MM.1S (cell line): ENCODE results near the gene CYB5RL.

ENCODE experiments used
- DNase-seq: peaks from one replicate; pipeline ENCODE4 v3.0.0-alpha.2; 2015
- H2AFZ ChIP-seq: fragments of 300-600 bp; sonication (generic); 2 replicates; pipeline ENCODE4 v1.6.0; 2016; ENCODE audit warnings: antibody characterized with exemption, low read length
- H3F3A ChIP-seq: fragments of 300-600 bp; sonication (generic); 2 replicates; pipeline ENCODE4 v1.6.1; 2016; ENCODE audit warnings: mild to moderate bottlenecking, antibody characterized with exemption, low read length, moderate library complexity, mixed read lengths; ENCODE audit not compliant: insufficient read depth
- H3K27ac ChIP-seq: fragments of 300-600 bp; sonication (generic); 2 replicates; pipeline ENCODE4 v1.5.1; 2016; ENCODE audit warnings: mild to moderate bottlenecking, low read length
- H3K27me3 ChIP-seq: fragments of 300-600 bp; sonication (generic); replicated peaks from 2 replicates; pipeline ENCODE4 v1.6.0; 2016; ENCODE audit warnings: low read length; ENCODE audit not compliant: insufficient read depth
- H3K36me3 ChIP-seq: fragments of 300-600 bp; sonication (generic); replicated peaks from 2 replicates; pipeline ENCODE4 v1.6.1; 2016; ENCODE audit warnings: mild to moderate bottlenecking, low read length, mixed read lengths; ENCODE audit not compliant: insufficient read depth
- H3K4me1 ChIP-seq: fragments of 300-600 bp; sonication (generic); 2 replicates; pipeline ENCODE4 v1.6.1; 2016; ENCODE audit warnings: low read length, mixed read lengths
- H3K4me2 ChIP-seq: fragments of 300-600 bp; sonication (generic); 2 replicates; pipeline ENCODE4 v1.6.0; 2016; ENCODE audit warnings: low read depth, low read length
- H3K4me3 ChIP-seq: fragments of 300-600 bp; sonication (generic); 2 replicates; pipeline ENCODE4 v1.5.1; 2016; ENCODE audit warnings: low read length, mixed read lengths
- H3K79me2 ChIP-seq: fragments of 300-600 bp; sonication (generic); 2 replicates; pipeline ENCODE4 v1.6.1; 2016; ENCODE audit warnings: mixed run types, low read length, mixed read lengths
- H3K9ac ChIP-seq: fragments of 300-600 bp; sonication (generic); 2 replicates; pipeline ENCODE4 v1.6.1; 2016; ENCODE audit warnings: low read length, mixed read lengths
- H3K9me2 ChIP-seq: fragments of 300-600 bp; sonication (generic); replicated peaks from 2 replicates; pipeline ENCODE4 v1.6.1; 2016; ENCODE audit warnings: mild to moderate bottlenecking, low read length, mixed read lengths; ENCODE audit not compliant: insufficient read depth
- H3K9me3 ChIP-seq: fragments of 300-600 bp; sonication (generic); replicated peaks from 2 replicates; pipeline ENCODE4 v1.6.1; 2016; ENCODE audit warnings: mild to moderate bottlenecking, low read length, mixed read lengths; ENCODE audit not compliant: insufficient read depth
- H4K20me1 ChIP-seq: fragments of 300-600 bp; sonication (generic); 2 replicates; pipeline ENCODE4 v1.6.1; 2016; ENCODE audit warnings: mild to moderate bottlenecking, low read length, moderate library complexity, mixed read lengths; ENCODE audit not compliant: insufficient read depth
- EZH2 ChIP-seq: fragments of 300-600 bp; sonication (generic); optimal IDR thresholded peaks from 2 replicates; pipeline ENCODE3; 2017; ENCODE audit warnings: low read depth, mild to moderate bottlenecking, antibody characterized with exemption, low read length, mixed read lengths
- EZH2phosphoT487 ChIP-seq: fragments of 300-600 bp; sonication (generic); IDR thresholded peaks from 2 replicates; pipeline ENCODE4 v1.6.1; 2018; ENCODE audit warnings: antibody characterized with exemption, low read length
- TF ChIP-seq, protein P1 (sequence below): fragments of 300-600 bp; sonication (generic); IDR thresholded peaks from 2 replicates; pipeline ENCODE4 v1.5.1; 2016; ENCODE audit warnings: antibody characterized with exemption, low read length, mixed read lengths

The CYB5RL gene

DNA sequence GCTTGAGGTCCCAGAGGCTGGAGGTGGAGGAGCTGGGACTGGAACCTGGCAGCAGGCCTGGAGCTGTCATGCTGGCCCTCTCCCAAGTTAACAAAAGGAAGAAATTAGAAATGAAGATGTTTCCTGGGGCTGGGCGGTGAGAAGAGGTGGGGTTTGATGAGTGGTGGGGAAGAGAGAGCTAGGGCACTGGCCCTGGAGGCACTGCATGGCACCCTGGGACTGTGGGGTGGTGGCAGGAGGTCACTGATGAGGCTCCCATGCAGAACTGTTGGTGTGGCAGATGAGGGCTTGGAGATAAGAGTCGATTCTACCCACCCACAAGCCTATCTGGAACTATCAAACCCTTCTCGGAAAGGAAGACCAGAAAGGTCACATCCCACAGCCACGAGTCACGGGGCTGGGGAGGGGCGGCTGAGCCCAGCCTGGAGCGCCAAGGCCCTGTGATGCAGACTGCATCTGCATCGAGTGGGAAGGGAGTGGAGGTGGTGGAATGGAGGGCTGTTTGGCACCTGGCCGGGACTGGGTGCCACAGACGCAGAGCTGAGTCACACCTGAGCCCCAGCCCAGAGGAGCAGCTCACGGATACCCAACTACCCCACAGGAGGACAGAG is 29.6 kb upstream of the CYB5RL start:
- H3K27ac ChIP-seq = no peak overlapping the region
- no peak for DNase-seq
- H3K9ac ChIP-seq = no peak overlapping the region

DNA sequence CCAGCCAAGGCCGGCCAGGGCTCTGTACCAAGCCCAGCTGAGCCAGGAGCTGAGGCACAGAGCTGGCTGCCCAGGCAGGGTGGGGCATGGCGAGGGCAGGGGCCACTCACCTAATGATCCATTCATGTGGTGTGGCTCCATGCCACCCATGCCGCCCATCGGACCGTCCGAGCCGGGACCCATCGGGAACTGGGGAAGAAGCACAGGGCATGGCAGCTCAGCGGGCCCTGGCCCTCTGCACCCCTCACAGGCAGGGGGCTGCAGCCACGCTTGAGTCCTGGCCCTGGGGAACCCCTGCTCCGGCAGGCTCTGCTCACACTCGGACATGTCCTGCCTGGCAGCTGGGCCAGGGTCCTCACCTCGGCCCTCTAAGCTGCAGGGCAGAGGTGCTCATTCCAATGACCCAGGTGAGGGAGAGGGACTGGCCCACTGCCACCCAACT is 28.8 kb upstream of the CYB5RL start:
- Histone ChIP-seq H3K4me2 (no peak overlapping the region), H3K4me3 (no peak overlapping the region)

More for the DNA sequence above, 29.6 kb upstream of the CYB5RL start:
- Histone ChIP-seq H3K4me2 (no peak overlapping the region), H3K9me2 (no peaks in the 10 kb centered on the region), H3K36me3 (no peaks in the 10 kb centered on the region), H3K9me3 (no peaks in the 10 kb centered on the region), H2AFZ (no peak overlapping the region), H3K79me2 (no peaks in the 10 kb centered on the region), H3K4me3 (no peak overlapping the region), H3K4me1 (no peaks in the 10 kb centered on the region), H4K20me1 (no peaks in the 10 kb centered on the region), H3K27me3 (no peaks in the 10 kb centered on the region), H3F3A (no peaks in the 10 kb centered on the region)
- no peak for TF ChIP-seq EZH2
- TF ChIP-seq, protein P1, sequence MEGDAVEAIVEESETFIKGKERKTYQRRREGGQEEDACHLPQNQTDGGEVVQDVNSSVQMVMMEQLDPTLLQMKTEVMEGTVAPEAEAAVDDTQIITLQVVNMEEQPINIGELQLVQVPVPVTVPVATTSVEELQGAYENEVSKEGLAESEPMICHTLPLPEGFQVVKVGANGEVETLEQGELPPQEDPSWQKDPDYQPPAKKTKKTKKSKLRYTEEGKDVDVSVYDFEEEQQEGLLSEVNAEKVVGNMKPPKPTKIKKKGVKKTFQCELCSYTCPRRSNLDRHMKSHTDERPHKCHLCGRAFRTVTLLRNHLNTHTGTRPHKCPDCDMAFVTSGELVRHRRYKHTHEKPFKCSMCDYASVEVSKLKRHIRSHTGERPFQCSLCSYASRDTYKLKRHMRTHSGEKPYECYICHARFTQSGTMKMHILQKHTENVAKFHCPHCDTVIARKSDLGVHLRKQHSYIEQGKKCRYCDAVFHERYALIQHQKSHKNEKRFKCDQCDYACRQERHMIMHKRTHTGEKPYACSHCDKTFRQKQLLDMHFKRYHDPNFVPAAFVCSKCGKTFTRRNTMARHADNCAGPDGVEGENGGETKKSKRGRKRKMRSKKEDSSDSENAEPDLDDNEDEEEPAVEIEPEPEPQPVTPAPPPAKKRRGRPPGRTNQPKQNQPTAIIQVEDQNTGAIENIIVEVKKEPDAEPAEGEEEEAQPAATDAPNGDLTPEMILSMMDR = no peak
- TF ChIP-seq EZH2phosphoT487 = no peak

DNA sequence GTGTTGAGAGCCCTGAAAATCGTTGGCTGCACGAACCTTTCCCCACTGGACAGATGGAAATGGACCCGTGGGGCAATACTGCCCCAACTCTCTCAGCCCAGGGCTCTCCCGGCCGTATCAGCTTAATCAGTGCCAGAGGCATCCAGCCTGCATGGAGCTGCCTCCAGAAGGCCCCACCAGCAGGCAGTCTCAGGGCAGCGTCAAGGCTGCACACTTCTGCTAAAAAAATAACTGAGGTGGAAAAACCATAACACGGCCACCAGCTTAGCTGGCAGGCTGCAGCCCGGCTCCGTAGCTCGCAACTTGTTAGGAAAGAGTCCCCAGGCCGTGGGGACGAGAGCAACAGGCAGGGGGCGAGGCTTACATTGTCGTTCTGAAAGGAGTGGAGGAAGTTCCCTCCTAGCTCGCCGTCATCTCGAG is 28.1 kb upstream of the CYB5RL start:
- no peak for DNase-seq
- Histone ChIP-seq H3K27me3 (no peaks in the 10 kb centered on the region), H3F3A (no peaks in the 10 kb centered on the region), H3K36me3 (no peaks in the 10 kb centered on the region), H3K4me1 (no peaks in the 10 kb centered on the region), H3K79me2 (no peaks in the 10 kb centered on the region), H2AFZ (no peak overlapping the region), H3K27ac (no peak overlapping the region), H4K20me1 (no peaks in the 10 kb centered on the region), H3K9me2 (no peaks in the 10 kb centered on the region), H3K9me3 (no peaks in the 10 kb centered on the region), H3K4me2 (no peak overlapping the region), H3K9ac (no peak overlapping the region), H3K4me3 (no peak overlapping the region)
- TF ChIP-seq EZH2phosphoT487 (no peak), EZH2 (no peak)
- TF ChIP-seq, protein P1 = no peak

More for the DNA sequence above, 28.8 kb upstream of the CYB5RL start:
- Histone ChIP-seq H3K9ac (no peak overlapping the region), H3K36me3 (no peaks in the 10 kb centered on the region), H2AFZ (no peak overlapping the region), H3K27me3 (no peaks in the 10 kb centered on the region), H3K4me1 (no peaks in the 10 kb centered on the region), H4K20me1 (no peaks in the 10 kb centered on the region), H3F3A (no peaks in the 10 kb centered on the region), H3K79me2 (no peaks in the 10 kb centered on the region), H3K9me2 (no peaks in the 10 kb centered on the region), H3K9me3 (no peaks in the 10 kb centered on the region), H3K27ac (no peak overlapping the region)
- DNase-seq = no peak
- TF ChIP-seq EZH2phosphoT487 (no peak), EZH2 (no peak)
- TF ChIP-seq, protein P1 = no peak
